ENCODE measurements around the gene BMPER. TPM values are rescaled to one million over a fixed set of nuclear protein-coding genes. Genes with fewer than 3 reads are reported as not detected.
A peak's percentile ranks its signal among the peaks of the same experiment; 100 is the strongest.

Gene BMPER
- total RNA-seq, 1 experiment from 2014 or later: not detected

DNA sequence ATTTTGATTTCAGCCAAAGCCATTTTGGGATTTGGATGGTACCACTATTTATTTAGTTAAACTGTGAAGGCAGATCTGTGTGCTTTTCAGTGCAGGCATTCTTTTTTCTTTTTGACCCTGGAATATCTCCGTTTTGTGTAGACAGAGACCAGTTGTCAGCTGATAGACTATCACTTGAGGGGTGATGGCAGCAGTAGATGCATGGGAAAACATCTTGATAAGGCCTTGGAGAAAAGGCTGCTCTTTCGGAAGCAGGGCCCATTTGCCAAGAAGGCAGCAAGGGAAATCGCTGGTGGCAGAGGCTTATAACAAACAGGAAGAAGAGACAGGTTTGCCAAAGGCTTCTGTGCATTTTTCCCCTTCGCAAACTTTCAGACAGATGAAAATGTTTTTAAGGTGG lies 2.6 kb upstream of the BMPER start:
- DNase-seq (ENCODE audit: low read depth, low spot score) (no peak), ATAC-seq (no peak)
- CTCF ChIA-PET: no interaction called here
- H3K4me3 ChIP-seq (ENCODE audit: low read depth in 2 of 2, low read length in 2 of 2): no peak overlapping the region
- peaks cover 4% of the 10 kb centered on the region for H3K4me1 ChIP-seq (ENCODE audit: control insufficient read depth, insufficient read depth, low read length)
- H3K9me3 ChIP-seq (ENCODE audit: control insufficient read depth, insufficient read depth, low read depth, low read length): no peaks in the 10 kb centered on the region
- TF ChIP-seq, protein P1, sequence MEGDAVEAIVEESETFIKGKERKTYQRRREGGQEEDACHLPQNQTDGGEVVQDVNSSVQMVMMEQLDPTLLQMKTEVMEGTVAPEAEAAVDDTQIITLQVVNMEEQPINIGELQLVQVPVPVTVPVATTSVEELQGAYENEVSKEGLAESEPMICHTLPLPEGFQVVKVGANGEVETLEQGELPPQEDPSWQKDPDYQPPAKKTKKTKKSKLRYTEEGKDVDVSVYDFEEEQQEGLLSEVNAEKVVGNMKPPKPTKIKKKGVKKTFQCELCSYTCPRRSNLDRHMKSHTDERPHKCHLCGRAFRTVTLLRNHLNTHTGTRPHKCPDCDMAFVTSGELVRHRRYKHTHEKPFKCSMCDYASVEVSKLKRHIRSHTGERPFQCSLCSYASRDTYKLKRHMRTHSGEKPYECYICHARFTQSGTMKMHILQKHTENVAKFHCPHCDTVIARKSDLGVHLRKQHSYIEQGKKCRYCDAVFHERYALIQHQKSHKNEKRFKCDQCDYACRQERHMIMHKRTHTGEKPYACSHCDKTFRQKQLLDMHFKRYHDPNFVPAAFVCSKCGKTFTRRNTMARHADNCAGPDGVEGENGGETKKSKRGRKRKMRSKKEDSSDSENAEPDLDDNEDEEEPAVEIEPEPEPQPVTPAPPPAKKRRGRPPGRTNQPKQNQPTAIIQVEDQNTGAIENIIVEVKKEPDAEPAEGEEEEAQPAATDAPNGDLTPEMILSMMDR (IDR thresholded peaks at IDR 0.05): no peak
- TF ChIP-seq POLR2AphosphoS5 (IDR thresholded peaks at IDR 0.05; ENCODE audit: low read depth, low read length): no peak
- TF ChIP-seq SIN3A (IDR thresholded peaks at IDR 0.05; ENCODE audit: borderline replicate concordance, insufficient read depth, low read depth, low read length): no peak
- no peak for TF ChIP-seq TCF7L2 (IDR thresholded peaks at IDR 0.05; ENCODE audit: low read depth, low read length)
- TF ChIP-seq, protein P2, sequence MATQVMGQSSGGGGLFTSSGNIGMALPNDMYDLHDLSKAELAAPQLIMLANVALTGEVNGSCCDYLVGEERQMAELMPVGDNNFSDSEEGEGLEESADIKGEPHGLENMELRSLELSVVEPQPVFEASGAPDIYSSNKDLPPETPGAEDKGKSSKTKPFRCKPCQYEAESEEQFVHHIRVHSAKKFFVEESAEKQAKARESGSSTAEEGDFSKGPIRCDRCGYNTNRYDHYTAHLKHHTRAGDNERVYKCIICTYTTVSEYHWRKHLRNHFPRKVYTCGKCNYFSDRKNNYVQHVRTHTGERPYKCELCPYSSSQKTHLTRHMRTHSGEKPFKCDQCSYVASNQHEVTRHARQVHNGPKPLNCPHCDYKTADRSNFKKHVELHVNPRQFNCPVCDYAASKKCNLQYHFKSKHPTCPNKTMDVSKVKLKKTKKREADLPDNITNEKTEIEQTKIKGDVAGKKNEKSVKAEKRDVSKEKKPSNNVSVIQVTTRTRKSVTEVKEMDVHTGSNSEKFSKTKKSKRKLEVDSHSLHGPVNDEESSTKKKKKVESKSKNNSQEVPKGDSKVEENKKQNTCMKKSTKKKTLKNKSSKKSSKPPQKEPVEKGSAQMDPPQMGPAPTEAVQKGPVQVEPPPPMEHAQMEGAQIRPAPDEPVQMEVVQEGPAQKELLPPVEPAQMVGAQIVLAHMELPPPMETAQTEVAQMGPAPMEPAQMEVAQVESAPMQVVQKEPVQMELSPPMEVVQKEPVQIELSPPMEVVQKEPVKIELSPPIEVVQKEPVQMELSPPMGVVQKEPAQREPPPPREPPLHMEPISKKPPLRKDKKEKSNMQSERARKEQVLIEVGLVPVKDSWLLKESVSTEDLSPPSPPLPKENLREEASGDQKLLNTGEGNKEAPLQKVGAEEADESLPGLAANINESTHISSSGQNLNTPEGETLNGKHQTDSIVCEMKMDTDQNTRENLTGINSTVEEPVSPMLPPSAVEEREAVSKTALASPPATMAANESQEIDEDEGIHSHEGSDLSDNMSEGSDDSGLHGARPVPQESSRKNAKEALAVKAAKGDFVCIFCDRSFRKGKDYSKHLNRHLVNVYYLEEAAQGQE (IDR thresholded peaks at IDR 0.05; ENCODE audit: insufficient read depth in 1 of 2, low read depth in 2 of 2, low read length in 1 of 2): no peak
- in situ Hi-C loops (cut with HindIII; ENCODE audit: low pct_unique_long_range_greater_than_20kb, low sequenced_read_pairs): no loop called here
- POLR2A ChIA-PET: no interaction called here
- no peaks in the 10 kb centered on the region for H3K36me3 ChIP-seq (ENCODE audit: control insufficient read depth, insufficient read depth, low read length)
- no TSS peak for BruUV-seq (replicated peaks)
- intact Hi-C loops (cut with micrococcal nuclease; ENCODE audit: unreplicated experiment): loop anchor here (10.0 kb wide), 1 partner anchor 658 kb away; no protein-coding TSS in a partner anchor
- H3K27ac ChIP-seq (ENCODE audit: low read length): no peak overlapping the region
- peaks cover 60% of the 10 kb centered on the region for H3K27me3 ChIP-seq (ENCODE audit: control insufficient read depth, insufficient read depth, low read length)

GRCh38 chr7:33903791-33904680 lies 1.3 kb upstream of the BMPER start:
- Histone ChIP-seq H3K9me3 (ENCODE audit: control insufficient read depth, insufficient read depth, low read depth, low read length) (no peaks in the 10 kb centered on the region), H3K4me3 (ENCODE audit: low read depth in 2 of 2, low read length in 2 of 2) (peak overlapping the region; percentile 48 to 53), H3K27ac (ENCODE audit: low read length) (no peak overlapping the region), H3K4me1 (ENCODE audit: control insufficient read depth, insufficient read depth, low read length) (peaks cover 4% of the 10 kb centered on the region), H3K27me3 (ENCODE audit: control insufficient read depth, insufficient read depth, low read length) (peaks cover 65% of the 10 kb centered on the region), H3K36me3 (ENCODE audit: control insufficient read depth, insufficient read depth, low read length) (no peaks in the 10 kb centered on the region)
- intact Hi-C loops (cut with micrococcal nuclease; ENCODE audit: unreplicated experiment) (loop anchor here (10.0 kb wide), 1 partner anchor 659 kb away; no protein-coding TSS in a partner anchor), in situ Hi-C loops (cut with HindIII; ENCODE audit: low pct_unique_long_range_greater_than_20kb, low sequenced_read_pairs) (no loop called here)
- ChIA-PET POLR2A (no interaction called here), CTCF (interaction anchor here (0.5 to 0.6 kb wide), 3 partner anchors 15 to 649 kb away, joined by 3 to 10 read pairs (median 3); no protein-coding TSS in a partner anchor)
- no peak for DNase-seq (ENCODE audit: low read depth, low spot score)
- peak; percentile 77 for ATAC-seq
- TF ChIP-seq POLR2AphosphoS5 (IDR thresholded peaks at IDR 0.05; ENCODE audit: low read depth, low read length) (no peak), TCF7L2 (IDR thresholded peaks at IDR 0.05; ENCODE audit: low read depth, low read length) (no peak), SIN3A (IDR thresholded peaks at IDR 0.05; ENCODE audit: borderline replicate concordance, insufficient read depth, low read depth, low read length) (no peak)
- TF ChIP-seq, protein P1 (IDR thresholded peaks at IDR 0.05): no peak
- TF ChIP-seq, protein P2 (IDR thresholded peaks at IDR 0.05; ENCODE audit: insufficient read depth in 1 of 2, low read depth in 2 of 2, low read length in 1 of 2): no peak
- BruUV-seq (replicated peaks): no TSS peak
